GM12801 (cell line): ENCODE data around the gene PHC3.

ENCODE experiments used
- TF ChIP-seq, protein P1 (sequence below): IDR thresholded peaks from one replicate; pipeline ENCODE4 v1.5.1; 2011; ENCODE audit warnings: control low read depth; ENCODE audit not compliant: insufficient read length; ENCODE audit errors: extremely low read depth

Gene PHC3

DNA sequence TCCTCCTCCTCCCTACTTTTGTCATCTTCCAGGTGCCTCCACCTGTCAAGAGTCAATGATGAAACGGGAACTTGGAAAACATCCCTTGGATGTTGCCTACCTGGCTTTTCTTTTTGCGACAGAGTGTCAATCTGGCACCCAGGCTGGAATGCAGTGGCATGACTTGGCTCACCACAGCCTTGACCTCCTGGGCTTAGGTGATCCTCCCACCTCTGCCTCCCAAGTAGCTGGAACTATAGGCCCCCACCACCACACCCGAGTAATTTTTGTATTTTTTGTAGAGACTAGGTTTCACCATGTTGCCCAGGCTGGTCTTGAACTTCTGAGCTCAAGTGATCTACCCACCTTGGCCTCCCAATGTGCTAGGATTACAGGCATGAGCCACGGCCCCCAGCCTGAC is 100.9 kb downstream of the PHC3 start:
- TF ChIP-seq, protein P1, sequence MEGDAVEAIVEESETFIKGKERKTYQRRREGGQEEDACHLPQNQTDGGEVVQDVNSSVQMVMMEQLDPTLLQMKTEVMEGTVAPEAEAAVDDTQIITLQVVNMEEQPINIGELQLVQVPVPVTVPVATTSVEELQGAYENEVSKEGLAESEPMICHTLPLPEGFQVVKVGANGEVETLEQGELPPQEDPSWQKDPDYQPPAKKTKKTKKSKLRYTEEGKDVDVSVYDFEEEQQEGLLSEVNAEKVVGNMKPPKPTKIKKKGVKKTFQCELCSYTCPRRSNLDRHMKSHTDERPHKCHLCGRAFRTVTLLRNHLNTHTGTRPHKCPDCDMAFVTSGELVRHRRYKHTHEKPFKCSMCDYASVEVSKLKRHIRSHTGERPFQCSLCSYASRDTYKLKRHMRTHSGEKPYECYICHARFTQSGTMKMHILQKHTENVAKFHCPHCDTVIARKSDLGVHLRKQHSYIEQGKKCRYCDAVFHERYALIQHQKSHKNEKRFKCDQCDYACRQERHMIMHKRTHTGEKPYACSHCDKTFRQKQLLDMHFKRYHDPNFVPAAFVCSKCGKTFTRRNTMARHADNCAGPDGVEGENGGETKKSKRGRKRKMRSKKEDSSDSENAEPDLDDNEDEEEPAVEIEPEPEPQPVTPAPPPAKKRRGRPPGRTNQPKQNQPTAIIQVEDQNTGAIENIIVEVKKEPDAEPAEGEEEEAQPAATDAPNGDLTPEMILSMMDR = no peak

DNA sequence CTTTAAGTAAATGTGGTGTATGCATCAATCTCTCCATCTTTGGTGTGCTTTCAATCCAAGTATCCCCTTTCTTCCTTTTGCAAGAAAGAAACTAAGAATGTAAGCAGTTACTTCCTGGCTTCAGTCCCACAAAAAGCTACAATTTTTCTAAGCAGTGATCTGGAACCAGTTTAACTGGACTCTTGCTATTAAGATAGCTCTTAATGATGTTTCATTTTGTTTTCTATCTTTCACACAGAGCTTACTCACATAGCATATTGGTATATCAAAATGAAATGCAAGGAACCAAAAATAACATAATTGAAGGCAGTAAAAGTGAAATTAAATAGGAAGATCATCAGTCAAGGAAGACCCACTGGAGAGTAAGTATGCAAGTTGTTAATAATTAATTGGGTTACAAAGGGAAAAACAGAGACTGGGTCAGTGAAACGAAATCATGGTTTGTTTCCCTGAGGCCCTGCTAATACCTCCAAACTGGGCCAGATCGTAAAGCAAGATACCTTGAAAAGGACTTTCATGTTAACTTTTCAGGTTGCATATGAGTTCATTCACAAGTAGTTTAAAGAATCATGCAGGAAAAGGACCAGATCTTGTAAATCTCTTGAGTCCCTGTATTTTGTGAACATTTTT is 101.9 kb downstream of the PHC3 start:
- TF ChIP-seq, protein P1 = no peak

DNA sequence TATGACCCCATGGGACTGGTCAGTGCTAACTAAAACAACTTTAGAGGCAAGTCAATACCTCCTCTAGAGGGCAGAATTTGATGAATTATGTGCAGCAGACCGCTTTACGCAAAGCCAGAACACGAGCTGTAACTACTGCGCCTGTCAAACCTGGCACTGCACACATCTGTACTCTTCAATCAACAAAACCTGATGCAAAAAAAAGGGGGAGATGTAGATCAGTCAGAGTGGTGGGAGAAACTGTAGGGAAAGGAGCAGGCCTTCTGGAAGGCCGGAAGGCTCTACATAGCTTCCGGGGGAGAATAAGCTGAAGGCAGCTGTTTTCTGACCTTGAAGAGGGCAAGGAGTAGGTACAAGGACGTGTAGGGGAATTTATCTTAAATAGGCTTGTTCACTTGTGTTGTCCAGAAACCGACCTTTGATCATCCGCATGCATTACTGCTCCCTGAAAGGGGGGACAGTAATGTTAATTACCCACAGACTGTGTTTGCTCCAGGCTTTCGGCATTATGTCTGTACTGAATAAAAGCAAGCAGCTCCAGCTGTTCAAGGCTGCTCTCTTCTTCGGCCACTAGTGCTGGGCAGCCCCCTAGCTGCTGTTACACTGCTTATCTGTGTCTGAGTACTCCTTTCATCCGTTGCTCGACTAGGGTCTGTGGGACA is 102.8 kb downstream of the PHC3 start:
- TF ChIP-seq, protein P1 = no peak

DNA sequence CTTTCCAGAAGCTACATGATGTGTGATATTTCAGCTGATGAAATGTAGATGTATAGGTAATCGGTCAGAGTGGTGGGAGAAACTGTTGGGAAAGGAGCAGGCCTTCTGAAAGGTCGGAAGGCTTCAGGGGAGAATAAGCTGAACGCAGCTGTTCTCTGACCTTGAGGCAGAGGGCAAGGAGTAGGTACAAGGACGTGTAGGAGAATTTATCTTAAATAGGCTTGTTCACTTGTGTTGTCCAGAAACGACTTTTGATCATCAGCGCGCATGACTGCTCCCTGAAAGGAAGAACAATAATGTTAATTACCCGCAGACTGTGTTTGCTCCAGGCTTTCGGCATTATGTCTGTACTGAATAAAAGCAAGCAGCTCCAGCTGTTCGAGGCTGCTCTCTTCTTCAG is 104.2 kb downstream of the PHC3 start:
- TF ChIP-seq, protein P1 = no peak

DNA sequence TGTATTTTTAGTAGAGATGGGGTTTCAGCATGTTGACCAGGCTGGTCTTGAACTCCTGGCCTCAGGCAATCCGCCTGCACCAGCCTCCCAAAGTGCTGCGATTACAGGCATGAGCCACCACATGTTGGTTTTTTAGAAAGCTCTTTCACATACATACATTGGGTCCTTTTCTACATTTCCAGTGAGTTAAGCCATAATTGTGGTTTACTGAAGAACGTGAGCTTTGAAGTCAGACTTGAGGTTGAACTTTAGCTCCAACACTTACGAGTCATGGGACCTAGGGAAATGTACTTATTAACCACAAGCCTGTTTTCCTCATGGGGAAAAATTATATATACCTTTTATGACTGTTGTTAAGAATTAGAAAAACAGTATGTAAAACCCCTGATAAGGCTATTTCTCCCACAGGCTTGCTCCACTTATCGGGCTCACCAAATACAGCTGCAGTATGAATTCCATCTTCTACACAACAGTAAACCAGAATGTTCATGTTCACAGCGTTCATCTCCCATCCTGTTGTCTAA is 104.8 kb downstream of the PHC3 start:
- TF ChIP-seq, protein P1 = no peak

DNA sequence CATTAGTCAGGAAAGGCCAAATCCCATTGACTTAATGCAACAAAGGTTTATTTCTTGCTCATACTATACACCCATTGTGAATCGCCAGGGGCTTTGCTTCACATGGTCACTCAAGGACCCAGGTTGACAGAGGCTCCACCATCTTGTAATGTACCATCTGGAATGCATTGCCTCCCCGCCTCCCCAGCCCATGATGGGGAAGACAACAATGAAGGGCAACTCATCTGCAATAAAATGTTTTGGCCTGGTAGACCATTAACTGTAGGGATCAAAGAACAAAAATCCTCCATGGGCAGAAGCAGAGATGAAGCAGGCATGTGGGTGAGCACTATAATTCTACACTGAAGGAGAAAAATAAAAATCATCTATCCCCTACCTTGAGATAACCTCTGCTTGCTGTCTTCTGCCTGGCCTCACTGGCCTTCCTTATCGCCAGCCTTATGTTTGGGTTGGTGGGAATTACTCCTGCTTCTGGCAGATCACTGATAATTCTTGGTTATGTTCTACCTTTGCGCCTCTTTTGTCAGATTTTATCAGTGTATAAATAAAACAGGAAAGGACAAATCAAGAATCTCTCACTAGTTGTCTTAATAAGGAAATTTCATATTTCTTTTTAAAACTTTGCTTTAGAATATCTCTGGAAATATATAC is 106.0 kb downstream of the PHC3 start:
- TF ChIP-seq, protein P1 = no peak

DNA sequence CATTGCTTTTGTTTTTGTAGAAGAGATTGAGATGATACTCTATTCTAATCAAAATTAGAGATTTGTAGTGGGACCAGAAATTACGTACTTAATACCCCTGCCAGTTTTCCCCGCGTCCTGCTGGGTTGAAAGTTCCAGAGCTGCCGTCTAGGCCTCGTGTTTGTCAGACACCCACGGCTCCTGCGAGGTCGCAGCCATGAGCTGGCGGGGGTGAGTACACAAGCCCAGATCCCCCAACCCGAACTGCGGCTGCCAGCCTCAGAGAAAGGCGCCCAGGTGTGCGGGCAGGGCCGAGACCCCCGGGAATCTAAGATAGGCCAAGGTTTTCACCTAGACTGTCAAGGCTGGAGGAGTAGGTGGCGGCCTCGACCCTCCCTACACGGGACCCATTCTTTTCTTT is 117.4 kb downstream of the PHC3 start:
- TF ChIP-seq, protein P1 = no peak
